Cardiac muscle cell (in vitro differentiated cells and primary cell): Measurements from ENCODE around the gene RAPGEF1. TPM values are rescaled to one million over a fixed set of nuclear protein-coding genes. Genes with fewer than 3 reads are reported as not detected.

ENCODE experiments used
- DNase-seq, 2 donors: peaks; one replicate each; pipeline versions ENCODE4 v3.0.0 to v3.0.0-alpha.2; 2010 to 2017; ENCODE audit warnings: low read depth in 1 of 2, low spot score in 1 of 2
- H3K27ac ChIP-seq: fragments of 200-600 bp; sonication (generic); 2 replicates; pipeline ENCODE4 v1.5.1; 2016
- H3K27me3 ChIP-seq: fragments of 200-600 bp; sonication (generic); 2 replicates; pipeline ENCODE4 v1.6.0; 2016; ENCODE audit warnings: control low read depth
- H3K36me3 ChIP-seq: fragments of 200-600 bp; sonication (generic); 2 replicates; pipeline ENCODE4 v1.5.1; 2016; ENCODE audit warnings: control low read depth
- H3K4me1 ChIP-seq: fragments of 200-600 bp; sonication (generic); 2 replicates; pipeline ENCODE4 v1.8.1; 2017; ENCODE audit warnings: low read depth, mild to moderate bottlenecking, mixed run types
- H3K4me3 ChIP-seq: fragments of 200-600 bp; sonication (generic); 2 replicates; pipeline ENCODE4 v1.5.1; 2016; ENCODE audit warnings: mild to moderate bottlenecking
- H3K9me3 ChIP-seq: fragments of 200-600 bp; sonication (generic); 2 replicates; pipeline ENCODE4 v1.5.1; 2017; ENCODE audit warnings: low read depth, mild to moderate bottlenecking, control low read depth
- polyA plus RNA-seq: library from polyadenylated mRNA; unstranded; fragments of >200 nt; fragmentation: Nextera tagmentation; extraction: Ambion mirVana; gene quantifications from 2 replicates; pipeline ENCODE4 v1.2.1, GENCODE V29; 2016
- total RNA-seq: library from RNA; depleted of rRNA; stranded (reverse); fragments of >200 nt; gene quantifications from 2 replicates; pipeline ENCODE4 v1.2.3, GENCODE V29; 2016
- TF ChIP-seq, protein P1 (sequence below): IDR thresholded peaks from 2 replicates; pipeline ENCODE4 v1.5.1; 2012; ENCODE audit warnings: low read depth, mild to moderate bottlenecking, low read length

RAPGEF1 gene
- total and polyA plus RNA-seq, 2 experiments from 2014 or later: 42.1 to 51.1 TPM

DNA sequence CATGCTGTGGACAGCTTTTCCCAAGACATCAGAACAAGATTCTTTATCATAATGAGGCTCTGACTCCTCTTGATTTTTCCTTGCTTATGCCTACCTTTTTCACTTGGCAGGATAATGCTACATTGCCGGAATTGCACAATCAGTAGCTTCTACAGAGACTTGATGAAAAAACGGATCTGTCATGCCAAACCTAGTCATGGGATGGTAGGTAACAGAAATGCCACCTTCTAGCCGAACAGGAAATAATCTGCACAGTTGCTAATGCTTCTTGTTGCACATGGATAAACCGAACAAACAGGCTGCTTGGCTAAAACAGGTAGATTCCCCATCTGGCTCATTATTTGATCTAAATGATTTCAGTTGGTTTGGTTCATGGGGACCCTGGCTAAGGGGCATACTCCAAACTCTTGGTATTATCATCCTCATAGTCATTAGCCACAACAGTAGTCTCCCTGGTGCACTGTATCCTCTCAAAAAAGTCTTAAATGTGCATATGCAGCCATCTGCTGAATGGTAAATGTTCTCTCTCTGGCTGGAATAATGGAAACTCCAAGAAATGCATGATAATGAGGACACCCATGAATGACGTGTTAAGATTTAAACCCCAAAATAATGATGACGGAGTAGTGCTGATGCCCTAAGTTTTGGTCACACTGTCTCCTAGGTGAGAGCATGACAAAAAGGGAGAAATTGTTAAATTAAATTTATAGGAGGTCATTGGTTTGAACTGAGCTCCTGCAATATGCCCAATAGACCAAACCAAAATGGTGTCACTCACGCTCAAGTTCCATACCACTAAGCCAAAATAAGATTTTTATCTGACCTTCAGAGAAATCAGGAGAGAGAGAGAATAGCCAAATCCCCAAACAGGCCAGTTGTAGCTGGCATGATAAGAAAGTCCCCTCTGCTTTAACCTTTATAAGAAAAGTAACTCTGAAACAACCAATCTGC, 47.0 kb downstream of the RAPGEF1 start:
- H3K36me3 ChIP-seq: no peaks in the 10 kb centered on the region
- no peak for DNase-seq

DNA sequence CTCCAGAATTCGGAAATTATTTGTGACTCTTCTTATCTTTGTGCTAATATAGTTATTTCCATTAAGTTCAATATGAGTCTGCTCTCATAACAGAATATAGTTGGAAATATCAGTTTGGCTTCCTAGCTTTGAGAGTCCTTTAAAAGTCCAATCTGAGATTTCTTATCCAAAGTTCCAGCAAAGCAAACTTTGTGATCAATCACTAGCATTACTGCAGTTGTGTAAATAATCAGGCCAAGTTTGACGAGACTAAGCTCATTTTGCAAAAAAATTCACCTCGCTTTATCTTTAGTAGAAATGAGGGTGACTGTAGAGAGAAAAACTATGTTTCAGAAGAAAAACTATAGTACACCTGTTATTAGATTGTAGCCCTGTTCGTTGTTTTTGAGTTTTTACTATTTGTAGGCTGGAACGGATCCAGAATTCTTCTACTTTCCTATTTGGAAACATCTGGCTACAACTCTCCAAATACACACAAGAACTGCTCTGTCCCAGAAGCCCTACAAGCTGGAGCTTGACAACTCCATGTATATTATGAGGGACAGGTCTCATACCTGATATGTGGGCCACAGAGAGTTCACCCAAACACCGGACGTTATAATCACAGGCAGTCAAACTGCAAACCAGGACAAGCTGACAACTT, 47.8 kb downstream of the RAPGEF1 start:
- Histone ChIP-seq H3K4me1 (peaks cover 10% of the 10 kb centered on the region), H3K36me3 (no peaks in the 10 kb centered on the region)
- TF ChIP-seq, protein P1, sequence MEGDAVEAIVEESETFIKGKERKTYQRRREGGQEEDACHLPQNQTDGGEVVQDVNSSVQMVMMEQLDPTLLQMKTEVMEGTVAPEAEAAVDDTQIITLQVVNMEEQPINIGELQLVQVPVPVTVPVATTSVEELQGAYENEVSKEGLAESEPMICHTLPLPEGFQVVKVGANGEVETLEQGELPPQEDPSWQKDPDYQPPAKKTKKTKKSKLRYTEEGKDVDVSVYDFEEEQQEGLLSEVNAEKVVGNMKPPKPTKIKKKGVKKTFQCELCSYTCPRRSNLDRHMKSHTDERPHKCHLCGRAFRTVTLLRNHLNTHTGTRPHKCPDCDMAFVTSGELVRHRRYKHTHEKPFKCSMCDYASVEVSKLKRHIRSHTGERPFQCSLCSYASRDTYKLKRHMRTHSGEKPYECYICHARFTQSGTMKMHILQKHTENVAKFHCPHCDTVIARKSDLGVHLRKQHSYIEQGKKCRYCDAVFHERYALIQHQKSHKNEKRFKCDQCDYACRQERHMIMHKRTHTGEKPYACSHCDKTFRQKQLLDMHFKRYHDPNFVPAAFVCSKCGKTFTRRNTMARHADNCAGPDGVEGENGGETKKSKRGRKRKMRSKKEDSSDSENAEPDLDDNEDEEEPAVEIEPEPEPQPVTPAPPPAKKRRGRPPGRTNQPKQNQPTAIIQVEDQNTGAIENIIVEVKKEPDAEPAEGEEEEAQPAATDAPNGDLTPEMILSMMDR: no peak

More for the DNA sequence above, 47.0 kb downstream of the RAPGEF1 start:
- Histone ChIP-seq H3K9me3 (no peaks in the 10 kb centered on the region), H3K27me3 (no peaks in the 10 kb centered on the region), H3K27ac (peak overlapping the region; percentile 66), H3K4me3 (no peak overlapping the region), H3K4me1 (peaks cover 17% of the 10 kb centered on the region)
- TF ChIP-seq, protein P1: no peak

DNA sequence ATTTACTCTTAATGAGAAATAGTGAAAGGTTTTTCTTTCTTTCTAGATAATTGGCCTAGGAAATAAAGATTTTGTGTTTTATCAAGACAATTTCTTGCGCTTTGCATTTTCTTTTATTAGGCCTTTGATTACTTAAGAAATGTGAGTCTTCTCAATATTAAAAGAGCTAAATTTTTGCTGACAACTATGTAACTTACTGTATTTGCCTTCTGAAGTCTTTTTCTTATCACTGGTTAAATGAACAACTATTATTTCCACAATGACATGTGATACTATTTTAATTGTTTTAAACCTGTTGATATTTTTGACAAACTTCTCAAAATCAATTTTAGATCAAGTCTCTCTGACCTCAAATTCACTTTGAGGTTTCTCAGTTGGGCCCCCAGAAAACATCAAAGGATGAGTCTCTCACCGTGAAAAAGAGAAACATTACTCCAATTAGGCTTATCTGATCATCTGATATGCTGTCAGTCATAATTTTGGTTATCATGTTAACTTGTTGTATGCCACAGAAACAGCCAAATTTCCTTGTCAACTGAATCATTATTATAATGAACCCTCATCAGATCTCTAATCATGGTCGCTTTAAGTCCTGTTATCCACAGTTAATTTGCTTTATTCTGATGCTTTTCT, 48.8 kb downstream of the RAPGEF1 start:
- Histone ChIP-seq H3K27me3 (no peaks in the 10 kb centered on the region), H3K4me3 (no peak overlapping the region), H3K4me1 (peaks cover 10% of the 10 kb centered on the region), H3K36me3 (no peaks in the 10 kb centered on the region), H3K27ac (no peak overlapping the region), H3K9me3 (no peaks in the 10 kb centered on the region)
- DNase-seq: no peak
- TF ChIP-seq, protein P1: no peak

More for the DNA sequence above, 47.8 kb downstream of the RAPGEF1 start:
- Histone ChIP-seq H3K27me3 (no peaks in the 10 kb centered on the region), H3K27ac (no peak overlapping the region), H3K4me3 (no peak overlapping the region), H3K9me3 (no peaks in the 10 kb centered on the region)
- no peak for DNase-seq

DNA sequence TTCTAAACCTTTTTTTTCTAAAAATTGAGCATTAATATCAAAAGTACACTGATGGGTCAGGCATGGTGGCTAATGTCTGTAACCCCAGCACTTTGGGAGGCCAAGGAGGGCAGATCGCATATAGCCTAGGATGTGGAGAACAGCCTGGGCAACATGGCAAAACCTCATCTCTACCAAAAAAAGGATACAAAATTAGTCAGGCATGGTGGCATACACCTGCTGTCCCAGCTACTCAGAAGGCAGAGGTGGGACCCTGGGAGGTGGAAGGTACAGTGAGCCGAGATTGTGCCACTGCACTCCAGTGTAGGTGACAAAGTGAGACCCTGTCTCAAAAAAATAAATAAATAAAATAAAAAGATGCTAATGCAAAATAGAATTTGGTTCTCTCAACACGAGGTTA, 49.4 kb downstream of the RAPGEF1 start:
- Histone ChIP-seq H3K27ac (no peak overlapping the region), H3K27me3 (no peaks in the 10 kb centered on the region), H3K4me3 (no peak overlapping the region), H3K36me3 (no peaks in the 10 kb centered on the region), H3K9me3 (no peaks in the 10 kb centered on the region), H3K4me1 (peaks cover 10% of the 10 kb centered on the region)
- TF ChIP-seq, protein P1: no peak
- DNase-seq: no peak

DNA sequence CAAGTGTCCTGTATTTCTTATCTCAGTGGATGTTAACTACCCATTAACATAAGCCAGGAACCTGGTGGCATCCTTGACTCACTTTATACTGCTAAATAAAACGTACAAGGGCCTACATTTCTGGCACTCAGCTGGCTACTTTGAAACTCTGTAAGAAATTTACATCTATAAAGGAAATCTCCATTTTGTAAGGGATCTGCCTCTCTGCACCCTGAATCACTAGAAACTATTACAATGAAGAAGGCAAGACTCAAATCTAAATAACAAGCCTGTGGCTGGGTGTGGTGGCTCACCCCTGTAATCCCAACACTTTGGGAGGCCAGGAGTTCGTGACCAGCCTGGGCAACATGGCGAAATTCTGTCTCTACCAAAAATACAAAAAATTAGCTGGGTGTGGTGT, 51.5 kb downstream of the RAPGEF1 start:
- Histone ChIP-seq H3K9me3 (no peaks in the 10 kb centered on the region), H3K4me3 (no peak overlapping the region), H3K4me1 (peaks cover under 1% of the 10 kb centered on the region), H3K27me3 (no peaks in the 10 kb centered on the region), H3K27ac (no peak overlapping the region), H3K36me3 (no peaks in the 10 kb centered on the region)
- TF ChIP-seq, protein P1: no peak
- DNase-seq: no peak
